Trophoblast cell (in vitro differentiated cells and primary cell): ENCODE results near the gene WDR48.

Source experiments
- DNase-seq, 2 donors: peaks; one replicate each; pipeline ENCODE4 v3.0.0-alpha.2; 2016
- H2AFZ ChIP-seq: 2 replicates; pipeline ENCODE4 v1.6.1; 2013; ENCODE audit warnings: low read length, moderate library complexity, mild to moderate bottlenecking; ENCODE audit not compliant: insufficient read depth, poor library complexity
- H2AK5ac ChIP-seq: 2 replicates; pipeline ENCODE4 v1.6.1; 2013; ENCODE audit warnings: mild to moderate bottlenecking, low read length
- H2BK120ac ChIP-seq: 2 replicates; pipeline ENCODE4 v1.6.1; 2013; ENCODE audit warnings: low read length, mild to moderate bottlenecking, moderate library complexity; ENCODE audit not compliant: insufficient read depth, poor library complexity
- H2BK12ac ChIP-seq: 2 replicates; pipeline ENCODE4 v1.6.1; 2013; ENCODE audit warnings: mild to moderate bottlenecking, low read length, moderate library complexity
- H2BK5ac ChIP-seq: 2 replicates; pipeline ENCODE4 v1.6.1; 2013; ENCODE audit warnings: low read length, low read depth, moderate library complexity, mild to moderate bottlenecking; ENCODE audit not compliant: poor library complexity
- H3K14ac ChIP-seq: 2 replicates; pipeline ENCODE4 v1.6.1; 2013; ENCODE audit warnings: mild to moderate bottlenecking, low read length
- H3K18ac ChIP-seq: 2 replicates; pipeline ENCODE4 v1.6.1; 2013; ENCODE audit warnings: mild to moderate bottlenecking, low read length
- H3K23ac ChIP-seq: 2 replicates; pipeline ENCODE4 v1.6.1; 2013; ENCODE audit warnings: low read length
- H3K27ac ChIP-seq: 2 replicates; pipeline ENCODE4 v1.5.1; 2013; ENCODE audit warnings: low read depth, mild to moderate bottlenecking, inconsistent platforms, low read length, moderate library complexity
- H3K27me3 ChIP-seq: 2 replicates; pipeline ENCODE4 v1.6.1; 2013; ENCODE audit warnings: inconsistent platforms, mild to moderate bottlenecking, low read length, moderate library complexity; ENCODE audit not compliant: insufficient read depth
- H3K36me3 ChIP-seq, 2 experiments: 1 replicate in 1 of 2; 2 replicates in 1 of 2; pipeline ENCODE4 v1.6.1; 2013; ENCODE audit warnings: low read length in 2 of 2, mild to moderate bottlenecking in 2 of 2, moderate library complexity in 1 of 2; ENCODE audit not compliant: insufficient read depth in 2 of 2, control insufficient read depth in 1 of 2
- H3K4ac ChIP-seq: 2 replicates; pipeline ENCODE4 v1.6.1; 2013; ENCODE audit warnings: low read depth, mild to moderate bottlenecking, low read length, moderate library complexity
- H3K4me1 ChIP-seq, 2 experiments: 1 replicate in 1 of 2; 2 replicates in 1 of 2; pipeline ENCODE4 v1.6.1; 2013; ENCODE audit warnings: low read length in 2 of 2, mild to moderate bottlenecking in 2 of 2, moderate library complexity in 1 of 2; ENCODE audit not compliant: insufficient read depth in 2 of 2, control insufficient read depth in 1 of 2
- H3K4me2 ChIP-seq: 2 replicates; pipeline ENCODE4 v1.6.1; 2013; ENCODE audit warnings: inconsistent platforms, mild to moderate bottlenecking, low read length, moderate library complexity
- H3K4me3 ChIP-seq: 2 replicates; pipeline ENCODE4 v1.5.1; 2013; ENCODE audit warnings: mild to moderate bottlenecking, low read depth, low read length, inconsistent platforms
- H3K79me1 ChIP-seq: one replicate; pipeline ENCODE4 v1.6.1; 2013; ENCODE audit warnings: low read length
- H3K79me2 ChIP-seq: 2 replicates; pipeline ENCODE4 v1.6.1; 2013; ENCODE audit warnings: low read length, mild to moderate bottlenecking; ENCODE audit not compliant: control insufficient read depth, insufficient read depth, poor library complexity
- H3K9ac ChIP-seq: 2 replicates; pipeline ENCODE4 v1.6.1; 2013; ENCODE audit warnings: mild to moderate bottlenecking, low read length
- H3K9me3 ChIP-seq: 2 replicates; pipeline ENCODE4 v1.6.1; 2013; ENCODE audit warnings: low read depth, mild to moderate bottlenecking, control low read depth, inconsistent platforms, low read length; ENCODE audit not compliant: insufficient read depth
- H4K12ac ChIP-seq: 2 replicates; pipeline ENCODE4 v1.6.1; 2013; ENCODE audit warnings: low read depth, mild to moderate bottlenecking, low read length, moderate library complexity
- H4K8ac ChIP-seq: 2 replicates; pipeline ENCODE4 v1.6.1; 2013; ENCODE audit warnings: low read depth, mild to moderate bottlenecking, low read length, moderate library complexity
- H4K91ac ChIP-seq: one replicate; pipeline ENCODE4 v1.6.1; 2013; ENCODE audit warnings: low read depth, mild to moderate bottlenecking, low read length, moderate library complexity
- WGBS: extraction: QIAGEN DNeasy Blood & Tissue Kit; methylation state at CpG from one replicate; pipeline ENCODE4 v1.1.7; 2013; ENCODE audit warnings: missing lambda C conversion rate; ENCODE audit not compliant: insufficient read length, insufficient coverage; ENCODE audit errors: extremely low coverage; 5-methylcytosine and 5-hydroxymethylcytosine counted together

The WDR48 gene

GRCh38 chr3:39103791-39104552 is 52.2 kb downstream of the WDR48 start:
- H3K18ac ChIP-seq = no peak overlapping the region
- H3K23ac ChIP-seq = no peak overlapping the region
- WGBS = no CpG with 5 or more reads among the region's 6 CpGs
- no peak overlapping the region for H2AFZ ChIP-seq
- H3K27me3 ChIP-seq = no peaks in the 10 kb centered on the region
- H3K4me3 ChIP-seq = no peak overlapping the region
- no peak overlapping the region for H2BK5ac ChIP-seq
- no peak overlapping the region for H2BK12ac ChIP-seq
- H3K14ac ChIP-seq = no peak overlapping the region
- peaks cover 24 to 25% of the 10 kb centered on the region in 2 experiments for H3K36me3 ChIP-seq
- H4K8ac ChIP-seq = no peak overlapping the region
- no peak overlapping the region for H2BK120ac ChIP-seq
- H4K12ac ChIP-seq = no peak overlapping the region
- H3K4me1 ChIP-seq = peaks cover 0 to 11% of the 10 kb centered on the region in 2 experiments
- no peak overlapping the region for H3K4me2 ChIP-seq
- H3K79me1 ChIP-seq = peaks cover 10% of the 10 kb centered on the region
- H3K79me2 ChIP-seq = peaks cover 8% of the 10 kb centered on the region
- DNase-seq = no peak
- H3K9me3 ChIP-seq = no peaks in the 10 kb centered on the region
- peak overlapping the region; percentile 8 for H3K4ac ChIP-seq
- no peak overlapping the region for H3K9ac ChIP-seq
- no peak overlapping the region for H2AK5ac ChIP-seq
- H4K91ac ChIP-seq = no peak overlapping the region
- H3K27ac ChIP-seq = no peak overlapping the region

DNA sequence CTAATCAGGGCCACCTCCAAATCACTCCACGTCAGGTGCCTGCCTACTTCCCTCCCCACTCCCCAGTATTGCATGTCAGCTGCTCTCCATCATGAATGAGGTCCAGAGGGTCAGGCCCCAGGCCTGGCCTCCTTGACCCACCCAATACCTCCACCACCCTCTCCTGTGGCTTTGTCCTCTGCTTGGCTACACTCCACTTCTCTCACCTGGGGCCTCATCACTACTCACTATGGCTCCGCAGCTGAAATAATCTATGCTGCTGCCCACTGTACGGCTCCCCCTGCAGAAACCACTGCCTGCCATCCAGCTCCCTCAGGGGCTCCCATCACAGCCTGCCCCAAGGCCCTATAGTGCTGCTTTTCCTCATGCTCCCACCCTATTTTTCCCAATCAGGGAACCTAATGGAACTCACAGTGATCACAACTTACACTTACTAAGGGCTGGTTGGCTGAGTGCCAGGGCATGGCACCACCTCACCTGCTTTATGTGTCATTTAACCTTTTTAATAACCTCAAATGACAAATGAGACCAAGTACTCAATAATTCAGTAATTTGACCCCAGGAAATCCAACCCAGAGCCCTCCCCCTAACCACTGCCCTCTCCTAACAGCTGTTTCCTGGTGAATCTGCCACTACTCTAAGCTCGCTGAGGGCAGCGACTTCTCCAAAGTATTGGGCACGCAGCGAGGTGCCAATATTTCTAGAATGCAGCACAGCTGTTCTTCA is 53.3 kb downstream of the WDR48 start:
- no peak overlapping the region for H4K8ac ChIP-seq
- H3K79me2 ChIP-seq = peaks cover 8% of the 10 kb centered on the region
- H3K36me3 ChIP-seq = peaks cover 13 to 14% of the 10 kb centered on the region in 2 experiments
- H3K4me1 ChIP-seq = peaks cover 0 to 11% of the 10 kb centered on the region in 2 experiments
- no peak overlapping the region for H3K18ac ChIP-seq
- no peak overlapping the region for H2BK120ac ChIP-seq
- H3K9me3 ChIP-seq = no peaks in the 10 kb centered on the region
- no peak overlapping the region for H3K23ac ChIP-seq
- H3K4me3 ChIP-seq = no peak overlapping the region
- H2BK5ac ChIP-seq = no peak overlapping the region
- peaks cover 10% of the 10 kb centered on the region for H3K79me1 ChIP-seq
- H2AK5ac ChIP-seq = no peak overlapping the region
- H3K4me2 ChIP-seq = no peak overlapping the region
- no peaks in the 10 kb centered on the region for H3K27me3 ChIP-seq
- H2BK12ac ChIP-seq = no peak overlapping the region
- no peak overlapping the region for H3K14ac ChIP-seq
- H4K91ac ChIP-seq = no peak overlapping the region
- H3K4ac ChIP-seq = no peak overlapping the region
- no peak overlapping the region for H3K27ac ChIP-seq
- DNase-seq = no peak
- no peak overlapping the region for H4K12ac ChIP-seq
- no CpG with 5 or more reads among the region's 7 CpGs for WGBS
- no peak overlapping the region for H3K9ac ChIP-seq
- H2AFZ ChIP-seq = no peak overlapping the region

- no CpG with 5 or more reads among the region's 3 CpGs for WGBS
- Histone ChIP-seq H4K12ac (no peak overlapping the region), H3K4me3 (no peak overlapping the region), H3K18ac (no peak overlapping the region), H3K79me2 (peaks cover 8% of the 10 kb centered on the region), H3K9me3 (no peaks in the 10 kb centered on the region), H2BK120ac (no peak overlapping the region), H3K4me1 (peaks cover 0 to 11% of the 10 kb centered on the region in 2 experiments), H3K23ac (no peak overlapping the region), H3K79me1 (peaks cover 10% of the 10 kb centered on the region), H3K36me3 (peaks cover 7 to 8% of the 10 kb centered on the region in 2 experiments), H3K27me3 (no peaks in the 10 kb centered on the region), H3K14ac (no peak overlapping the region), H4K8ac (no peak overlapping the region), H2BK5ac (no peak overlapping the region), H2AFZ (no peak overlapping the region), H3K27ac (no peak overlapping the region), H4K91ac (no peak overlapping the region), H3K4ac (no peak overlapping the region), H3K9ac (no peak overlapping the region), H3K4me2 (no peak overlapping the region), H2AK5ac (no peak overlapping the region), H2BK12ac (no peak overlapping the region)
- DNase-seq = no peak
Observed at GRCh38 chr3:39105687-39106063, 53.9 kb downstream of the WDR48 start.

- peak; percentile 53 to 63 for DNase-seq
- Histone ChIP-seq H2BK5ac (no peak overlapping the region), H3K36me3 (peaks cover 3 to 4% of the 10 kb centered on the region in 2 experiments), H2BK12ac (no peak overlapping the region), H2BK120ac (peak overlapping the region; percentile 74), H3K4me3 (peak overlapping the region; percentile 94), H4K91ac (peak overlapping the region; percentile 64), H2AK5ac (peak overlapping the region; percentile 52), H3K18ac (peak overlapping the region; percentile 90), H3K9ac (peak overlapping the region; percentile 90), H3K4me1 (peaks cover 0 to 11% of the 10 kb centered on the region in 2 experiments), H4K8ac (peak overlapping the region; percentile 20), H3K23ac (no peak overlapping the region), H3K4me2 (peak overlapping the region; percentile 71), H3K14ac (peak overlapping the region; percentile 89), H3K79me1 (peaks cover 10% of the 10 kb centered on the region), H2AFZ (peak overlapping the region; percentile 92), H3K9me3 (no peaks in the 10 kb centered on the region), H3K27me3 (no peaks in the 10 kb centered on the region), H4K12ac (peak overlapping the region; percentile 81), H3K27ac (no peak overlapping the region), H3K79me2 (peaks cover 8% of the 10 kb centered on the region), H3K4ac (peak overlapping the region; percentile 74)
- no CpG with 5 or more reads among the region's 16 CpGs for WGBS
Observed at GRCh38 chr3:39106281-39106811, 54.5 kb downstream of the WDR48 start.
